HG03354 (cell line): ENCODE measurements around the gene SPINK2.

ENCODE experiments used
- ATAC-seq: cut with Tn5 transposase; IDR thresholded peaks from one replicate; pipeline ENCODE4 v1.9.1; 2021; ENCODE audit warnings: mild to moderate bottlenecking; ENCODE audit not compliant: unreplicated experiment, poor library complexity, severe bottlenecking

The SPINK2 gene

DNA sequence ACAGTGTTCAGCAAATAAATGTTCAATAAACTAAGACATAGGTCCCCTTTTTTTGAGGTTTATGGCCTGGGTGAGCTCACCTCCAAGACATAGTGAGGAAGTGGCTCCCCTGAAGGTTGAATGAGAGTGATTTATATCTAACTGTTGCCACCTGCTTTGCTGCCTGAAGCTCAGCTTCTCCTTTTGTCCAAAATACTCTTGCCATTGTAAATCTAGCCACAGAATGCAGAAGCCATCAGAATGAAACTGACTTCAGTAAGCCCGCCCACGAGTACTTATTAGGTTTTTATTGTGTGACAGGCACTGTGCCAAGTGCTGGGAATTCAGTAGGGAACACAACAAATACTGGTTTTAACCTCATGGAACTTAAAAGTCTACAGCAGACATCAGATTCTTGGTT is 18.0 kb downstream of the SPINK2 start:
- ATAC-seq: peak; percentile 59

DNA sequence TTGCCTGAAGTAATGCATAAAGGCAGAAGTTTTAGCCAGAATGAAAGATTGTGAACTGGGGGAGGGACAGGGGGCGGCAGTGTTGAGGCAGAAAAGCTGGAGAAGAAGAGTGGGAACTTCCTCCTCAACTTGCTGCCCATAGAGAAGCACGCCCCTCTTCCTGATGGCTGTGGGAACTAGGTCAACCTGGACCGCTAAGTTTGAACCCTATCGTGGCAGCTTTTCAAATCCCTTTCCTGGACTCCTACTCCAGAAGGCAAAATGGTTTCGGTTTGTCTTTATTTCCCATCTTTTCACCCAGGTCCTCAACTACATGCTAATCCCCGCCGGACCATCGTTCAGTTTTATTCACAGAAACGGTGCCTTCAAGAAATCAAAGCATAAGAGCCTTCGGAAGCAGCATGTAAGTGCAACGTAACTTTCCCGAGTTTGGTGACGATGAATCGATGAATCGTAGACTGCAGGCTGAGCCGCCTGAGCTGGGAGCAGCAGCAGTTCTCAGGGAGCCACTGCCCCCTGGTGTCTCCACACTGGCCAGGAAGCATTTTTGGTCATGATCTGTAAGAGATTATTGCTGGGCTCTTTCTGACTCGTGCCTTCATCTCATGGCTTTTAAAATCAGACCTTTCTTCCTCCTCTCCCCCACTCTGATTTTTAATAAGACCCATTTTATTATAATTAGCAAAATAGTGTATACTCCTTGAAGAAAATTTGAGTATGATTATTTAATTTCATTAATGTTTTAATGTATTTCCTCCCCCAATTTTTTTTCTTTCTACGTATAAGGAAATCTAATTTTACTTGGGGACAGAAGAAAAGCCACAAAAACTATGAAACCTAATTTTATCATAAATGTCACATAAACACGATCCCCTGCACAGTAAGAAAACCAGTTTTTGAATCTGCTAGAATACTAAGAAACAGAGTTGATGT is 21.4 kb downstream of the SPINK2 start:
- peak; percentile 95 for ATAC-seq

DNA sequence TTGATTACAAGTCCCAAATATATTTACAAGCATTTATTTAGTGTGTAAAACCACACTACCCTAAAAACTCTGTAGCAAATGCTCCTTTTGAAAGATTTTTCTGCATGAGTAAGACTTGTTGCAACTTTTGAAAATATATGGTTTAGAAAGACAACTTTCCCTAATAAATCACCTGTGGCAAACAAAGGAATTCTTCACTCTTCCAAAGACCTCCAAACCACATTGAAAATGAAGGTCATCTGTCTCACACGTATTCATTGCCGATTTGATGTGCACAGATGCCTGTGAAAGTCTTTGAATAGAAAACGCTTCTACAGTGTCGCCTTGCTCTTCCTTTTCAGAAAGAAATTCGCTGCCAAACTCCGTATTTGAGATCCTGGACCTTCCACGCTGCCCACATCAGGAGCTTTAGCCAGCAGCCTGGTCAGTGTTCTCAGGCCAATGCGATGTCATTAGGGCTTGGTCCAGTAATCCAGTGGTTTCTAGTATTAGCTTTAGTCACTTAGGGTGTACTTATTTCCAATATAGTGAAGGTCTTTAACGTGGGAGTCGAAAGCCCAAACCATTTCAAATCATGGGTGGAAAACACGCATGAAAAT is 22.2 kb downstream of the SPINK2 start:
- no peak for ATAC-seq

DNA sequence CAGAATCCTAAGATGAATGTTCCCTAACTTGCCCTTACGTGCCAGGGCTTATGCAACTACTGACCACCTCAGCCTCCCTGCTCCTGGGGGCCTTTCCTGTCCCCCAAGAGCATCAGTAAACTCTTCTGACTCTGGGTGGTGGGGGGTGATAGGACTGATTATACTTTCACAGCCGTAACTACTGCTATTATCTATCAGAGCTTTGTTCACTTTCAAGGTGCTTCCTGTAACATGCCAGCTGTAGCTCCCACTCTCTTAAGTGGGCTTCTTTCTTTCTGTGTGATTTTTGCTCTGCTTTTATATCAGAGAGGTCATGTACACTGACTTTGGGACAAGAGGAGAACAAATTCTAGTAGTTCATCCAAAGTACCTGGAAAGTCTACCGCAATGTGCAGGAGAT is 25.3 kb downstream of the SPINK2 start:
- ATAC-seq: no peak

DNA sequence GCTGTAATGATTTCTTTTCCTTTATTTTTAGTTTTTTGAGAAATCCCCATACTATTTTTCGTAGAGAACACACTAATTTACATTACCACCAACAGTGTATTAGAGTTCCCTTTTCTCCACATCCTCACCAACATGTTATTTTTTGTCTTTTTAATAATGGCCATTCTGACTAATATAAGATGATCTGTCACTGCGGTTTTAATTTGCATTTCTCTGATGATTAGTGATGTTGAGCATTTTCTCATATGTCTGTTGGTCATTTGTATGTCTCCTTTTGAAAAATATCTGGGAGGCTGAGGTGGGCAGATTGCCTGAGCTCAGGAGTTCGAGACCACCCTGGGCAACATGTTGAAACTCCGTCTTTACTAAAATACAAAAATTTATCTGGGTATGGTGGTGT is 30.2 kb downstream of the SPINK2 start:
- ATAC-seq: peak; percentile 61

DNA sequence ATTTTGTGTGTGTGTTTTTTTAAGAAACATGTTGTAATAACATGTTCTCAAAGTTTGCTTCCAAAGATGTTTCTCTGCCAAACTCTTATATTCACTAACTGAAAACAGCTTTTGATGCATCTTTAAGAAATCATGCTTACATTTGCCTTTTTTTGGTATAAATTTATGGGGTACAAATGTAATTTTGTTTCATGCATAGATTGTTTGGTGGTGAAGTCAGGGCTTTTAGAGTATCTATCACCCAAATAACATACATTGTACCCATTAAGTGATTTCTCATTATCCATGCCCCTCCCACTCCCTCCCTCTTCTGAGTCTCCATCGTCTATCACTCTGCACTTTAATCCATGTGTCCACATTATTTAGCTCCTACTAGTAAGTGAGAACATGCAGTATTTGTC is 30.8 kb downstream of the SPINK2 start:
- ATAC-seq: peak; percentile 10

DNA sequence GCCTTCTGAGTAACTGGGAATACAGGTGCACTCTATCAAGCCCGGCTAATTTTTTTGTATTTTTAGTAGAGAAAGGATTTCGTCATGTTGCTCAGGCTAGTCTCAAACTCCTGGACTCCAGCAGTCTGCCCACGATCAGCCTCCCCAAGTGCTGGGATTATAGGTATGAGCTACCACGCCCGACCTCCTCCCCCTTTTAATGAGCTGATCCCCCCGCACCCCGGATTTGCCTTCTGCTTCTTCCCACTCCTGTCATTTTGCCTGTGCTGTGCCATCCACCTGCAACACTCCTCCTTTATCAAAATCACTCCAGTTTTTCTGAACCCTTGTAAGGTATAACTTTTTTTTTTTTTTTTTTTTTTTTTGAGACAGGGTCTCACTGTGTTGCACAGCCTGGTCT is 33.4 kb downstream of the SPINK2 start:
- no peak for ATAC-seq

DNA sequence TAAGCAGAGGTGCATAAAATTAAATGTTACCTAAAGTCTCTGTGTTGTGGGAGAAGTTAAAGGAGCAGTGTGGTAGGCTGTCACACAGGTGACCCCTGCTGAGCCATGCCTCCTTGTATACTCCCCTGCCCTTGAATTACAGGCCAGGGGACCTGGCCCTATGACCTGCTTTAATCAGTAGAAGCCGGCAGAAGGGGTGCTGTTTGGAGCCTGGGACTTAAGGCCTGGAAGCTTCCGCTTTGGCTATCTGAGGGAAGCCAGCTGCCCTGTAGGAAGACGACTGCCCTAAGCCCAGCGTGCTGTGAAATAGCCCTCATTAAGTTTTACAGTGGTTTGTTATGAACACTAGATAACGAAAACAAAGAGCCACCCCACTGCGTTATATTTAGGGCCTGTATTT is 34.1 kb downstream of the SPINK2 start:
- no peak for ATAC-seq

DNA sequence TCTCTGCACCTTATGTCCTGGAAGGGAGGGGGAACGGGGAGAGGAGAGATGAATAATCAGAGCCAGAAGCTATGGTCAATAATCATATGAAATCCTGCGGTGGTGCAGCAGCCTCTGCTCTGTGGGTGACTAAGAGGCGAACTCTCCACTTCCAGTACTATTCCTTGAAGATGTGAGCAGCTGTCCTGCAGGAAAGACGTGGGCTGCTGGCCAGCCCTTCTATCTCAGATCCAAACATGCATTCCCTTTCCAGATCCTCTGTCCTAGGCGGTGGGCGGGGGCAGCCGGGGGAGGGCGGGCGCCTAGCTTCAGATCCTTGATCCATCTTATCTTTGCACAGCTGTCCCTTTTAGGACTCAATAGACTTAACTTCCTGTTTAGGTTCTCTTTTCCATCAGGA is 34.5 kb downstream of the SPINK2 start:
- ATAC-seq: no peak

DNA sequence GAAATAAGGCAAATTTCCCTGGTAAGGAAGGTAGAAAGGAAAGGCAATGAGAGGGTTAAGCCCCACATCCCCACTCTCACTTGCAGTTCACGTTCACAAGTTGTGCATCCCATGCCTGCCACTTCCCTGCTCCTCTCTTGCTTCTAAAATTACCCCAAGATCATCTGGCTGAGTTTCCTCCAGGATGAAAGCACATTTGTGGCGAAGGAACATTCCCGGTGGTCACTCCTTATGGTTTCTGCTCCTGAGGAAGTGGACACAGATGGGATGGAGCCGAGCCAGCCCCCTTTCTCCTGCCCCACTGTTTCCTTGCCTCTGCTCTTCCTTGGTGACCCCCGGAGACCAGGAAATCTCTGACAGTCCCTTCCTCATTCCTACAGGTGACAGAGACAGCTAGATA is 37.5 kb downstream of the SPINK2 start:
- no peak for ATAC-seq

DNA sequence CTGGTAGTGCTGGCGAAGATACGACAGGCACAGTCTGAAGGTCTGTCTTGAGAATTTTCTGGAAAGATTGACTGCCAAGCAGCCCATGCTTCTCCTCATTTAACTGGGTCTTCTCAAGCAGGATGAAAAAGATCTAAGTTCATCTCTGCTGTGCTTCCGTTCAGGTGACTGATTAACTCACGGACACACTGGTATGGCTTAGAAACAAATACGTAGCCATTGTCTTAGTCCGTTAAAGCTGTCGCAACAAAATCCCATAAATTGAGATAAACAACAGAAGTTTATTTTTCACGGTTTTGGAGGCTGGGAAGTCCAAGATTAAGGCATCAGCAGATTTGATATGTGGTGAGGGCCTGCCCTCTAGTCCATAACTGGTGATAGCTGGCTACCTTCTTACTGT is 39.5 kb downstream of the SPINK2 start:
- no peak for ATAC-seq

DNA sequence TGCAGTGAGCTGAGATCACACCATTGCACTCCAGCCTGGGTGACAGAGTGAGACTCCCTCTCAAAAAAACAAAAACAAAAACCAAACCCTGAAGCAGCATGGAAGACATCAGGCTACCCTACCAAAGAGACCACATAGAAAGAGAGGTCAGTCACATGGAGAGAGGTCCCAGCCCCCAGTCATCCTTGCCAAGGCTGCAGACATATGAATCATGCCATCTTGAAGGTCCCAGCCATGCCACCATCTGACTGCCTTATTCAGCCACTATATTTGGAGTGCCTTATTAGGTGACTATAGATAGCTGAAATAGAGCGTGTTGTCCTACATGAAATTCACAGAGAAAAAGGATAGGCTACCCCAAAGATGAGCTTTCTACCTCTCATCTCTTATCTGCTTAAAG is 48.2 kb downstream of the SPINK2 start:
- no peak for ATAC-seq

DNA sequence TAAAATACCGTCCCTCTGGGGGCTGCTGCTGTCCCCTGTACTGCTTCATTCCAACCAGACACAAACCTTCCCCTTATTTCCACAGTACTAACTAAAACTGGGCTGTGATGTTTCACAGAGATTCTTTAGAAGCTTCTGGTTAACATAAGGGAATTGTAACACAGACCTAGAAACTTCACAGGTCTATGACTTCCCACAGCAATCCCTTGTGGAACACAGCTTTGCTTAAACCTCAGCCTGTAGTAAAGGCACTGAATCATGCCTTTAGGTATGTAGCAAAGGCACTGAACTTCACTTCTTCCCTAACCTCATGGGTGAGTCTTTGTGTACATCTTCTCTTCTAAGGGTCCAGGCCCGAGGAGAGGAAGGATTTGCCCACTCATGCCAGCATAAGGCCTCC is 49.4 kb downstream of the SPINK2 start:
- ATAC-seq: no peak

DNA sequence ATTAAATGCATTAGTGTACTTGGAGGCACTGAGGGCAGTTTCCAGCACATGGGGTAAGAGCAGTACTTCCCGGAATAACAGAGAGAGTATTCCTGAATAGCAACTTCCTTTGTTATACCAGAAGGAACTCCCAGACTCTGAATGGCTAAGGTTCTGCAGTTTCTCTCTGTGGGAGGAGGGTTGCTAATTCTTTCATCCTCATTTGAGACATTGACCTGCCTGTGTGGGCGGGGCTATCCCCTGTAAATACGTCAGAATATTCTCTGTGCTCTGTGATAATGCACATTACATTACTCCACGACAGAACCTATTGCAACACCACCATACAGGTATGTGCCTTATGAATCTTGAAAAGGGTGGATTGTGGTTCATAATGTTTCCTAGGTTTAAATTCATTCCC is 52.7 kb downstream of the SPINK2 start:
- ATAC-seq: no peak

DNA sequence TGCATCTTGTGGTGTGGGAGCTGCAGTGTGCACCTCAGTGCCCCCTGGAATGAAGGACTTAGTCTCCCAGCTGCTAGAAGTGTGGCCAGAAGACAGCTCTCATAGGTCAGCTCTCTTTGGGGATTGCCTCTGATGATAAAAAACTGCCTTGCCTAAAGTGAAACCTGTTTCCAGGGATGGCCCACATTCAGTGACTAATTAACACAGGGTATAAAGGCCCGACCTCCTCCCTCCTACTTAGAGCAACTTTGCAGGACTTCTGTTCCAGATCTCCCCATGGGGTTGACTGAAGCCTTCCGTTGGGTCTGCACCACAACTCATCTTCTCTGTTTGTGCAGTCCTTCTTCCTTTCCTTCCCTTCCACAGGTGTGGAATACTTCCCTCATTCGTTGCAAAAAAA is 53.2 kb downstream of the SPINK2 start:
- no peak for ATAC-seq

DNA sequence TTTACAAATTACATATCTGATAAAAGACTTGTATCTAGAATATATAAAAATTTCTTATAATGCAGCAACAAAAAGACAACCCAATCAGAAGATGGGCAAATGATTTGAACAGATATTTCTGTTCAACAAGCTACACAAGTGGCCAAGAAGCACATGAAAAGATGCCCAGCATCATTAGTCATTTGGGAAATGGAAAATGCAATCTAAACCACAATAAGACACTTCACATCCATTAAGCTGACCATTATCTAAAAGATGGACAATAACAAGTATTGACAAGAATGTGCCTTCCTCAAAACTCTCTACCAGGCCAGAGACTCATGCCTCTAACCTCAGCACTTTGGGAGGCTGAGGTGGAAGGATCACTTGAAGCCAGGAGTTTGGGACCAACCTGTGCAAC is 53.9 kb downstream of the SPINK2 start:
- ATAC-seq: no peak

DNA sequence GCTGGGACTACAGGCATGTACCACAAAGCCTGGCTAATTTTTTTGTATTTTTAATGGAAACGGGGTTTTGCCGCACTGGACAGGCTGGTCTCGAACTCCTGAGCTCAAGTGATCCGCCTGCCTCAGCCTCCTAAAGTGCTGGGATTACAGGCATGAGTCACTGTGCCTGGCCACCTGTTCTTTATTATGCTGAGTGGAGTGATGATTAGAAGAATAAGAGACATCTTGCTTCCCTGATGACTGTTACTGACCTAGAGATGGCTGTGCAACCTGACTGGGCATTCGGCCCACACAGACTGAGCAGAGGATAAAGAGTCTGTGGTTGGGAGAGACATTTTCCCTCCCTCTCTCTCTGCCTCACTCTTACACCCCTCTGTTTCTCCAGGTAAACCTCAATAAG is 56.7 kb downstream of the SPINK2 start:
- no peak for ATAC-seq

DNA sequence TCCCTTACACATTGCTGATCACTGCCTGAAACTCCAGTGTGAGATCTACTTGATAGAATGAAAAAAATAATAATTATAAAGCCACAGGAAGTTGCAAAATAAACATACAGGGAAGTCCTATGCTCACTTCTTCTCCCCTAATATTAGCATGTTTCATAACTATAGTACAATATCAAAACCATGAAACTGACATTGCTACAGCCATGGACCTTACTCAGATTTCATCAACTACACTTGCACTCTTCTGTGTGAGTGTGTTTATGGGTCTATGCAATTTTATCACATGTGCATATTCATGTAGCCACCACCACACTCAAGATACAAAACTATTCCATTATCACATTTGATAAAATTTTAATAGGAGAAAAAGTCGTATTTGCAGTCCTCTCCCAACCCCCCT is 57.3 kb downstream of the SPINK2 start:
- no peak for ATAC-seq

DNA sequence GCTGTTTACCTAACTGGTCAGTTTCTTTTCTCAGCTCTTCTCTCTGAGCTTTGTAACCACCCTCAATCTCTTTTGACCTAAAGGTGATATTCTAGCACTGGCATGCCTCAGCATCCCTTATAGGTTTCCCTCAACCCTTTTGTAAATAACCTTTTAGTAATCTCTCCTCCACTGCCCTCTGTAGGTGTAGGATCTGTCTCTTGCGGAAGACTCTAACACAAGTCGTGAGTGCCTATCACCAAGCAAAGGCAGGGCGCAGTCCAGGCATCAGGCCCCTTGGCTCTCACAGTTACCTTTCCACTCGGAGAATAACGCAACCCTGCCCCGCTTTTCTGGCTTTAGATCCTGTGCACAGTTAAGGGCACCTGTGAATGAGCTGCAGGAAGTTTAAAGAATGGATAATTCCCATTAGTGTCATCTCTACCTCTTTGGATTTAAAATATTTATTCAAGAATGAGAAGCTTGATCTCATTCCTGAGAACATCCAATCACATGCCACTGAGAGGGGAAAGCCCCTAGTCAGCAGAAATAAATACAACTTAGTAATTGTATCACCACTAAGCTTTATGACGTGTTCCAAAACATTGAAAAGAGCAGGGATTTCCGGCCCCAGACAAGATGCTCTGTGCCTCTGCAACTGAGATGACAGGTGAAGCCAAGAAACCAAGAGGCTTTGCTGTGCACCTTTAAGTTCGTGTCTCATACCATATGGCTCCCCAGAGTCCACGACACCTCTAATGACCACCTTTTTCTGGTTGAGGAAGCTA is 58.8 kb downstream of the SPINK2 start:
- ATAC-seq: no peak

DNA sequence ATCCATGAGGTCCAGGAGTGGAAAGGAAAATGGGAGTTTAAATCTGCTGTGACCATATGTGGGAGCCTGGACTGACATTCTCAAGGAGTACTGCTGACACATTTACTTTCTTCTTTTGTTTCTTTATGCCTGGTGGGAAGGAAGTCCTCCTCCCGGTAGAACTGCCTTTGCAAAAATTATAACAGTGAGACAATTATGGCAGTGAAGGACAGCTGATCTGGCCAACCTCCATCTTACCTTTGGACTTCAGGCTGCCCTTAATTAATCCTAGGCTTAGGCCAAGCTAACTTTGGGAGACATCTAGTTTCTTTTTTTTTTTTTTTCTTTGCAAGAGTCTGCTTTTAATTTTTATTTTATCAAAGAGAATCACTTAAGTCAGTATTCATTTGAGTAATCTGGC is 61.3 kb downstream of the SPINK2 start:
- ATAC-seq: no peak
